Measurements from ENCODE around the gene DBP.
A peak's percentile ranks its signal among the peaks of the same experiment; 100 is the strongest.

The DBP gene

GRCh38 chr19:48637948-48638830 lies 1.0 kb upstream of the DBP start (continued):
- TF ChIP-seq, protein P1, sequence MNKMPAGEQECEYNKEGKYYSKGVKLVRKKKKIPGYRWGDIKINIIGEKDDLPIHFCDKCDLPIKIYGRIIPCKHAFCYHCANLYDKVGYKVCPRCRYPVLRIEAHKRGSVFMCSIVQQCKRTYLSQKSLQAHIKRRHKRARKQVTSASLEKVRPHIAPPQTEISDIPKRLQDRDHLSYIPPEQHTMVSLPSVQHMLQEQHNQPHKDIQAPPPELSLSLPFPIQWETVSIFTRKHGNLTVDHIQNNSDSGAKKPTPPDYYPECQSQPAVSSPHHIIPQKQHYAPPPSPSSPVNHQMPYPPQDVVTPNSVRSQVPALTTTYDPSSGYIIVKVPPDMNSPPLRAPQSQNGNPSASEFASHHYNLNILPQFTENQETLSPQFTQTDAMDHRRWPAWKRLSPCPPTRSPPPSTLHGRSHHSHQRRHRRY (tag by site-specific recombination; IDR thresholded peaks at IDR 0.05), result no peak
- no peak for TF ChIP-seq REPIN1 (tag by site-specific recombination; IDR thresholded peaks at IDR 0.05; ENCODE audit: low read depth)
- no peak for TF ChIP-seq ZNF350 (tag by site-specific recombination; IDR thresholded peaks at IDR 0.05)
- TF ChIP-seq ZNF302 (tag by site-specific recombination; IDR thresholded peaks at IDR 0.05; ENCODE audit: low read depth), result no peak
- TF ChIP-seq ZNF416 (tag by site-specific recombination; IDR thresholded peaks at IDR 0.05), result no peak
- no peak for TF ChIP-seq ZNF26 (tag by site-specific recombination; IDR thresholded peaks at IDR 0.05)
- no peak for TF ChIP-seq ZNF623 (tag by site-specific recombination; IDR thresholded peaks at IDR 0.05)
- 0 out of 2 replicates have a peak, but pooled peaks have one; percentile 18 for TF ChIP-seq ZNF324 (tag by site-specific recombination; IDR thresholded peaks at IDR 0.05)
- no peak for TF ChIP-seq YY2 (tag by site-specific recombination; IDR thresholded peaks at IDR 0.05)
- TF ChIP-seq HOXA7 (CRISPR knock-in tag; IDR thresholded peaks at IDR 0.05; ENCODE audit: borderline replicate concordance), result no peak
- TF ChIP-seq ZNF174 (tag by site-specific recombination; IDR thresholded peaks at IDR 0.05), result no peak
- TF ChIP-seq ZNF48 (tag by site-specific recombination; IDR thresholded peaks at IDR 0.05), result no peak
- no peak for TF ChIP-seq ZNF548 (tag by site-specific recombination; IDR thresholded peaks at IDR 0.05)
- no peak for TF ChIP-seq ZNF354C (tag by site-specific recombination; IDR thresholded peaks at IDR 0.05; ENCODE audit: borderline replicate concordance, low read depth)
- TF ChIP-seq ZNF549 (tag by site-specific recombination; IDR thresholded peaks at IDR 0.05), result no peak
- TF ChIP-seq ZBTB1 (tag by site-specific recombination; IDR thresholded peaks at IDR 0.05), result no peak
- no peak for TF ChIP-seq MZF1 (tag by site-specific recombination; IDR thresholded peaks at IDR 0.05; ENCODE audit: borderline replicate concordance)
- no peak for TF ChIP-seq ZNF830 (tag by site-specific recombination; IDR thresholded peaks at IDR 0.05; ENCODE audit: low read depth)
- TF ChIP-seq ZNF785 (tag by site-specific recombination; IDR thresholded peaks at IDR 0.05), result no peak
- TF ChIP-seq ZNF621 (tag by site-specific recombination; IDR thresholded peaks at IDR 0.05), result no peak
- no peak for TF ChIP-seq ZNF433 (tag by site-specific recombination; IDR thresholded peaks at IDR 0.05; ENCODE audit: low read depth)
- no peak for TF ChIP-seq ZNF140 (tag by site-specific recombination; IDR thresholded peaks at IDR 0.05)
- no peak for TF ChIP-seq ZNF426 (tag by site-specific recombination; IDR thresholded peaks at IDR 0.05)
- no peak for TF ChIP-seq ZNF24 (tag by site-specific recombination; IDR thresholded peaks at IDR 0.05)
- no peak for TF ChIP-seq ZNF132 (tag by site-specific recombination; IDR thresholded peaks at IDR 0.05; ENCODE audit: borderline replicate concordance)

DNA sequence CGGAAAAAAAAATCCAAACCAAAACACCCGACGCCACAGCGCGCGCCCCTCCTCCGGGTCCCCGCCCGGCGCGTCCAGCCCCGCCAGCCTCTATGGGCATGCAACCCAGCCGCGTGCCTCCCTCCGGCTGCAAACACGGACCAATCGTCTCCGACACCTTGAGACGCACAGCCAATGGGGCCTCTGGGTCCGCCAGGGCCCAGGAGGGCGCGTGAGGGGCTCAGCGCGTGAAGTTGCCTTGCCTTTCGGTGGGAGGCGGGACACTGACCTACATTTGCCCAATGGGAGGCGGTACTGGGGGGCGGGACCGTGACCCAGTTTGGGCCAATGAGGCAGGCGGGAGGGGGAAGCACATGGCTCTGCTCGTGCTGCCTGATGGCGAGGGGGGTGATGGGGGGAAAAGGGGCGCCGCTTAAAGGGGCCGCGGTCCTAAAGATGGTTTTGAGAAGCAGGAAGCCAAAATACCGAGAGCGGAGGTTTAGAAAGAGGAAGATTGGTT lies 319 bp upstream of the DBP start:
- POLR2A ChIA-PET, result interaction anchor here (1.0 to 2.7 kb wide), 3 partner anchors 8 to 19 kb away, joined by 3 to 22 read pairs (median 6); partner anchors contain the start of genes CA11, RPL18 and SPHK2
- H3K4me1 ChIP-seq (ENCODE audit: control insufficient read depth, insufficient read depth, low read length), result peaks cover 23% of the 10 kb centered on the region
- CTCF ChIA-PET, result interaction anchor here (0.6 to 0.9 kb wide), 6 partner anchors 8 to 236 kb away, joined by 3 to 4 read pairs (median 3); no protein-coding TSS in a partner anchor
- no peak for TF ChIP-seq ZNF560 (tag by site-specific recombination; IDR thresholded peaks at IDR 0.05; ENCODE audit: borderline replicate concordance)
- TF ChIP-seq ZNF366 (tag by site-specific recombination; conservative IDR thresholded peaks at IDR 0.05), result no peak
- TF ChIP-seq ZNF624 (tag by site-specific recombination; IDR thresholded peaks at IDR 0.05), result no peak
- no peak for TF ChIP-seq ZNF175 (tag by site-specific recombination; IDR thresholded peaks at IDR 0.05)
- TF ChIP-seq ZNF157 (tag by site-specific recombination; IDR thresholded peaks at IDR 0.05), result no peak
- TF ChIP-seq ATF2 (tag by site-specific recombination; IDR thresholded peaks at IDR 0.05; ENCODE audit: low read depth), result no peak
- TF ChIP-seq YY2 (tag by site-specific recombination; IDR thresholded peaks at IDR 0.05), result 0 out of 2 replicates have a peak, but pooled peaks have one; percentile 18
- no peak for TF ChIP-seq ZNF830 (tag by site-specific recombination; IDR thresholded peaks at IDR 0.05; ENCODE audit: low read depth)
- no peak for TF ChIP-seq ZNF112 (tag by site-specific recombination; IDR thresholded peaks at IDR 0.05)
- no peak for TF ChIP-seq HOXA7 (CRISPR knock-in tag; IDR thresholded peaks at IDR 0.05; ENCODE audit: borderline replicate concordance)
- no peak for TF ChIP-seq ZNF155 (tag by site-specific recombination; IDR thresholded peaks at IDR 0.05)
- TF ChIP-seq BCL11A (tag by site-specific recombination; IDR thresholded peaks at IDR 0.05; ENCODE audit: low read depth), result 0 out of 2 replicates have a peak, but pooled peaks have one; percentile 12

More for the DNA sequence above, 319 bp upstream of the DBP start:
- Histone ChIP-seq H3K36me3 (ENCODE audit: control insufficient read depth in 2 of 2, insufficient read depth in 1 of 2, low read length in 2 of 2) (peaks cover 0 to 7% of the 10 kb centered on the region in 2 experiments; a peak in 2 of 3 replicates), H3K4me3 (ENCODE audit: low read depth, low read length) (peak overlapping the region; percentile 42), H3K9me3 (ENCODE audit: control insufficient read depth, insufficient read depth, low read depth, low read length) (no peaks in the 10 kb centered on the region), H3K27ac (ENCODE audit: extremely low read depth, low read depth, low read length) (peak overlapping the region; percentile 85)
